Lower lobe of right lung (tissue), 2 donors: ENCODE data around the gene LILRA5. TPM values are rescaled to one million over a fixed set of nuclear protein-coding genes. Genes with fewer than 3 reads are reported as not detected.

Experiments
- ATAC-seq, 2 donors: fragments of 200-7000 bp; cut with Tn5 transposase; one replicate each; pipeline ENCODE4 v1.9.1; 2020 to 2022; ENCODE audit warnings: mild to moderate bottlenecking in 2 of 2, moderate library complexity in 2 of 2
- DNase-seq: peaks from one replicate; pipeline ENCODE4 v3.0.0-alpha.2; 2020
- H3K27ac ChIP-seq: fragments of 200-600 bp; one replicate; pipeline ENCODE4 v1.8.0; 2022
- H3K27me3 ChIP-seq: fragments of 200-600 bp; one replicate; pipeline ENCODE4 v1.8.0; 2022; ENCODE audit warnings: low read depth
- H3K36me3 ChIP-seq: fragments of 200-600 bp; one replicate; pipeline ENCODE4 v1.8.0; 2022; ENCODE audit warnings: mild to moderate bottlenecking
- H3K4me1 ChIP-seq: fragments of 200-600 bp; one replicate; pipeline ENCODE4 v1.8.0; 2022
- H3K4me3 ChIP-seq: fragments of 200-600 bp; one replicate; pipeline ENCODE4 v1.8.0; 2022; ENCODE audit warnings: mild to moderate bottlenecking
- H3K9me3 ChIP-seq: fragments of 200-600 bp; one replicate; pipeline ENCODE4 v1.8.0; 2022
- intact Hi-C: fragments of 100-400 bp; cut with DNase I; formaldehyde crosslinking; loops from one replicate; pipeline ENCODE4 v1.11.0; 2022
- total RNA-seq: library from RNA; stranded (reverse); fragmentation: NEBNext Ultra II Directional; extraction: Animal tissue kit (Norgen Biotek cat#: 25700); gene quantifications from one replicate; pipeline ENCODE4 v1.2.1, GENCODE V29; 2021
- TF ChIP-seq, protein P1 (sequence below): fragments of 200-600 bp; IDR thresholded peaks from one replicate; pipeline ENCODE4 v1.8.0; 2022; ENCODE audit warnings: antibody characterized with exemption, mild to moderate bottlenecking
- donor health status: DM: no; HTN: yes; CAD: no; lungs with severe emphysema.

Gene LILRA5
- total RNA-seq, 1 donor from 2014 or later = 21.9 TPM

DNA sequence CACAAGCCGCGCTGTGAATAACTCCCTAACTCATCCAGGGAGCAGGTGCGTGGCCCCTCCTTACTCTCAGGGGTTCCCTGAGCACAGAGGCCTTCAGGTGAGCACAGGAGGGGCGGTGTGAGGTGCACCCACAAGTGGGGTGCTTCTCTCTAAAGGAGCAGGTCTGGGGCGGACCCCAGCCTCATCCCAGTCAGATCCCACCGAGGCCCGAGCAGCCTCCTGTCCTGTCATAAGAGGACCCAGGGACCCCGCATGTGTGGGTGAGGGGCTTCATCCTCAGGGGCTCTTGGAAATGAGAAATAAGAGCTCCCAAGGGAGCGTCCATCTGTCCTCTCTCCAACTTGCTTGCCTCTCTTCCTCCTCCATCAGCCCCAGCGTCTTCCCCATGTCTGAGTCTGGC is 3.0 kb upstream of the LILRA5 start:
- no peak overlapping the region for H3K27ac ChIP-seq
- no peaks in the 10 kb centered on the region for H3K9me3 ChIP-seq
- H3K4me3 ChIP-seq = no peak overlapping the region
- intact Hi-C loops = no loop called here
- no peak for DNase-seq
- no peaks in the 10 kb centered on the region for H3K4me1 ChIP-seq
- H3K36me3 ChIP-seq = no peaks in the 10 kb centered on the region
- H3K27me3 ChIP-seq = peaks cover 38% of the 10 kb centered on the region
- TF ChIP-seq, protein P1, sequence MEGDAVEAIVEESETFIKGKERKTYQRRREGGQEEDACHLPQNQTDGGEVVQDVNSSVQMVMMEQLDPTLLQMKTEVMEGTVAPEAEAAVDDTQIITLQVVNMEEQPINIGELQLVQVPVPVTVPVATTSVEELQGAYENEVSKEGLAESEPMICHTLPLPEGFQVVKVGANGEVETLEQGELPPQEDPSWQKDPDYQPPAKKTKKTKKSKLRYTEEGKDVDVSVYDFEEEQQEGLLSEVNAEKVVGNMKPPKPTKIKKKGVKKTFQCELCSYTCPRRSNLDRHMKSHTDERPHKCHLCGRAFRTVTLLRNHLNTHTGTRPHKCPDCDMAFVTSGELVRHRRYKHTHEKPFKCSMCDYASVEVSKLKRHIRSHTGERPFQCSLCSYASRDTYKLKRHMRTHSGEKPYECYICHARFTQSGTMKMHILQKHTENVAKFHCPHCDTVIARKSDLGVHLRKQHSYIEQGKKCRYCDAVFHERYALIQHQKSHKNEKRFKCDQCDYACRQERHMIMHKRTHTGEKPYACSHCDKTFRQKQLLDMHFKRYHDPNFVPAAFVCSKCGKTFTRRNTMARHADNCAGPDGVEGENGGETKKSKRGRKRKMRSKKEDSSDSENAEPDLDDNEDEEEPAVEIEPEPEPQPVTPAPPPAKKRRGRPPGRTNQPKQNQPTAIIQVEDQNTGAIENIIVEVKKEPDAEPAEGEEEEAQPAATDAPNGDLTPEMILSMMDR = no peak
- ATAC-seq = no peak

DNA sequence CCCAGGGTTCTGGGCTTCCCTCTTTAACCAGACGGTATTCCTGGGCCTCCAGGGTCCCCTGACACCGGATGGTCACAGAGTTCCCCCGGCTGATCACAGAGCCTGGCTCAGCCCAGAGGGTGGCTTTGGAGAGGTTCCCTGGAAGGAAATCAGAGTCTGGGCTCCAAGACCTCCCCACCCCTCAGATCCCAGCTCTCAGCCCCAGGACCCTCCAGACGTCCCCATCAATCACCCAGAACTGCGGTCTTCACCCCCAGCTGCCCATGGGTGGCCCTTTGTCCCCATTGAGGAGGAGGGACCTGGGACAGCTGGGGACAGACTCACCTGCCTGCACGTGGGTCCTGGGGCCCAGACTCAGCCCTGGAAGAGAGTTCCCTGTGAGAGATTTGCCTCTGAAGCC is 955 bp downstream of the LILRA5 start:
- no peak for DNase-seq
- peaks cover 31% of the 10 kb centered on the region for H3K27me3 ChIP-seq
- intact Hi-C loops = no loop called here
- TF ChIP-seq, protein P1 = no peak
- H3K4me1 ChIP-seq = no peaks in the 10 kb centered on the region
- H3K36me3 ChIP-seq = no peaks in the 10 kb centered on the region
- peak overlapping the region; percentile 58 for H3K27ac ChIP-seq
- H3K9me3 ChIP-seq = no peaks in the 10 kb centered on the region
- ATAC-seq = no peak
- H3K4me3 ChIP-seq = peak overlapping the region; percentile 25

DNA sequence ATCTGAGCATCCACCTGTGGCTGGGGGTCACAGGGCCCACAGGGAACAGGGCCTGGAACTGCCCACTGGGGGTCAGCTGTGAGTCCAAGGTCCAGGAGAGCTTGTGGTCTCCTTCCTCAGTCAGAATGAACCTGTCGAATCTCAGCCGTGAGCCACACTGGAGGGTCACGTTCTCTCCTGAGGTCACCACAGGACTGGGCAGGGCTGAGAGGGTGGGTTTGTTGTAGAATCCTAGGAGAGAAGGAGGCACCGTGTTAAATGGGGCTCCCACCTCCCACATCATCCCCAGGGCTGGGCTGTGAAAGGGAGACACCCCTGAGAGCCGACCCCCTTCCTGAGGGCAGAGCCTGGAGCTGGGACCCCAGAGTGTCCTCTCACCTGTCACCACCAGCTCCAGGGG is 1.5 kb downstream of the LILRA5 start:
- H3K27ac ChIP-seq = no peak overlapping the region
- H3K4me3 ChIP-seq = no peak overlapping the region
- intact Hi-C loops = no loop called here
- H3K27me3 ChIP-seq = peaks cover 36% of the 10 kb centered on the region
- no peaks in the 10 kb centered on the region for H3K9me3 ChIP-seq
- no peaks in the 10 kb centered on the region for H3K36me3 ChIP-seq
- no peaks in the 10 kb centered on the region for H3K4me1 ChIP-seq
- DNase-seq = no peak
- no peak for ATAC-seq
- TF ChIP-seq, protein P1 = no peak

DNA sequence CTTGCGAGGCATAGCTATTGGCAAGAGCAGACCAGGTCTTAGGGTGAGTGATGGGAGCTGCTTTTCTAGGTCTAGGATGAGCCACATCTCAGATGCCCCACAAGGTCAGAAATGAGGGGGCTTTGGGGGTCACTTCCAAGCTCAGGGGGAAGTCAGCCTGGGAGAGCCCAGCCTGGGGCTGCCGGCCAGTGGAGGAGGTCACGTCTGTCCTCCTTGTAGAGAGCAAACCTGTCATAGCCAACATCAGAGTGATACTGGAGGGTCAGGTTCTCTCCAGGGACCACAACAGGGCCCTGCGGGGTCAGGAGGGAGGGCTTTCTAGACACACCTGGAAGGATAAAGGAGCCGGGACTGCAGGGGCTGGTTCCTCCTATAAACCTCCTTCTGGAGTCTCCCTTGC is 2.4 kb downstream of the LILRA5 start:
- Histone ChIP-seq H3K9me3 (no peaks in the 10 kb centered on the region), H3K4me1 (no peaks in the 10 kb centered on the region), H3K4me3 (no peak overlapping the region), H3K27me3 (peaks cover 34% of the 10 kb centered on the region), H3K27ac (no peak overlapping the region), H3K36me3 (no peaks in the 10 kb centered on the region)
- DNase-seq = no peak
- no peak for ATAC-seq
- intact Hi-C loops = no loop called here
- TF ChIP-seq, protein P1 = no peak

DNA sequence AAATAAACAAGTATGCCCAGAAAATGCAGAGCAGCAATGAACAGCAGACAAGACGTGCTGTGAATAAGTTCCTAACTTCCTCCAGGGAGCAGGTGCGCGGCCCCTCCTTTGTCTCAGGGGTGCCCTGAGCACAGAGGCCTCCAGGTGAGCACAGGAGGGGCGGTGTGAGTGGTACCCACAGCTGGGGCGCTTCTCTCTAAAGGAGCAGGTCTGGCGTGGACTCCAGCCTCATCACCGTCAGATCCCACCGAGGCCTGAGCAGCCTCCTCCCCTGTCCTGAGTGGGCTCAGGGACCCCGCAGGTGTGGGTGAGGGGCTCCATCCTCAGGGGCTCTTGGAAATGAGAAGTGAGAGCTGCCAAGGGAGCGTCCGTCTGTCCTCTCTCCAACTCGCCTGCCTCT is 3.2 kb downstream of the LILRA5 start:
- intact Hi-C loops = no loop called here
- H3K4me3 ChIP-seq = no peak overlapping the region
- TF ChIP-seq, protein P1 = no peak
- ATAC-seq (no peak), DNase-seq (no peak)
- H3K4me1 ChIP-seq = no peaks in the 10 kb centered on the region
- no peaks in the 10 kb centered on the region for H3K9me3 ChIP-seq
- no peaks in the 10 kb centered on the region for H3K36me3 ChIP-seq
- no peak overlapping the region for H3K27ac ChIP-seq
- H3K27me3 ChIP-seq = peaks cover 38% of the 10 kb centered on the region
